ENCODE measurements around the gene NFIA. TPM values are rescaled to one million over a fixed set of nuclear protein-coding genes. Genes with fewer than 3 reads are reported as not detected.

Gene NFIA
- total RNA-seq, 8 experiments from 2014 or later: 1.0 to 57.6 (median 9.2) TPM

- Histone ChIP-seq H3K27ac (no peak overlapping the region), H3K4me3 (no peak overlapping the region), H3K4me1 (replicated peaks in 1 of 2) (peaks cover 13 to 38% of the 10 kb centered on the region in 2 donors)
- in situ Hi-C loops (cut with MboI; ENCODE audit: low pct_unique_long_range_greater_than_20kb in 2 of 9, low sequenced_read_pairs in 9 of 9, unreplicated experiment in 9 of 9): loop anchor here in 3 of 9 experiments (25.0 kb wide), 2 partner anchors 348 to 373 kb away; partner anchors contain the start of gene NFIA (in 1 of the 3)
- WGBS, 10 experiments: 60 to 100% (median 98%) methylated on average over 1 to 5 of the region's 5 CpGs; no CpG with 5 or more reads in 2 of the 10 experiments
- ATAC-seq (replicated peaks in 6 of 8): no peak
Observed at GRCh38 chr1:61435226-61435625, 352.9 kb downstream of the NFIA start.

GRCh38 chr1:61436016-61436415, 353.7 kb downstream of the NFIA start:
- ATAC-seq (replicated peaks in 6 of 8): no peak
- Histone ChIP-seq H3K4me1 (replicated peaks in 1 of 2) (peaks cover 7 to 38% of the 10 kb centered on the region in 2 donors), H3K27ac (no peak overlapping the region), H3K4me3 (no peak overlapping the region)
- in situ Hi-C loops (cut with MboI; ENCODE audit: low pct_unique_long_range_greater_than_20kb in 2 of 9, low sequenced_read_pairs in 9 of 9, unreplicated experiment in 9 of 9): loop anchor here in 3 of 9 experiments (25.0 kb wide), 2 partner anchors 349 to 374 kb away; partner anchors contain the start of gene NFIA (in 1 of the 3)
- WGBS, 10 experiments: 33 to 100% (median 78%) methylated on average over 1 to 3 of the region's 3 CpGs; no CpG with 5 or more reads in 1 of the 10 experiments

- H3K27ac ChIP-seq: no peak overlapping the region
- no peak overlapping the region for H3K4me3 ChIP-seq
- in situ Hi-C loops (cut with MboI; ENCODE audit: low pct_unique_long_range_greater_than_20kb in 2 of 9, low sequenced_read_pairs in 9 of 9, unreplicated experiment in 9 of 9): loop anchor here in 3 of 9 experiments (25.0 kb wide), 2 partner anchors 349 to 374 kb away; partner anchors contain the start of gene NFIA (in 1 of the 3)
- peaks cover 6 to 38% of the 10 kb centered on the region in 2 donors for H3K4me1 ChIP-seq (replicated peaks in 1 of 2)
- 52 to 100% (median 85%) methylated on average over 1 to 5 of the region's 5 CpGs; no CpG with 5 or more reads in 1 of the 10 experiments for WGBS, 10 experiments
- no peak for ATAC-seq (replicated peaks in 6 of 8)
Observed at GRCh38 chr1:61436491-61437120, 354.2 kb downstream of the NFIA start.

GRCh38 chr1:61439234-61439633, 356.9 kb downstream of the NFIA start:
- ATAC-seq (replicated peaks in 6 of 8): peak in 5 of 8 experiments; percentile 79 to 85 (median 82)
- 50 to 100% (median 76%) methylated on average over 2 to 8 of the region's 8 CpGs for WGBS, 10 experiments
- Histone ChIP-seq H3K27ac (peak overlapping the region; percentile 41 to 63), H3K4me3 (no peak overlapping the region), H3K4me1 (replicated peaks in 1 of 2) (peaks cover 29 to 60% of the 10 kb centered on the region in 2 donors)
- in situ Hi-C loops (cut with MboI; ENCODE audit: low pct_unique_long_range_greater_than_20kb in 2 of 9, low sequenced_read_pairs in 9 of 9, unreplicated experiment in 9 of 9): loop anchor here in 3 of 9 experiments (25.0 kb wide), 2 partner anchors 352 to 377 kb away; partner anchors contain the start of gene NFIA (in 1 of the 3)

GRCh38 chr1:61441723-61442262, 359.4 kb downstream of the NFIA start:
- ATAC-seq (replicated peaks in 6 of 8): peak in 5 of 8 experiments; percentile 23 to 63 (median 38)
- in situ Hi-C loops (cut with MboI; ENCODE audit: low pct_unique_long_range_greater_than_20kb in 2 of 9, low sequenced_read_pairs in 9 of 9, unreplicated experiment in 9 of 9): loop anchor here in 3 of 9 experiments (25.0 kb wide), 2 partner anchors 354 to 379 kb away; partner anchors contain the start of gene NFIA (in 1 of the 3)
- H3K27ac ChIP-seq: peak overlapping the region; percentile 27 to 51
- no peak overlapping the region for H3K4me3 ChIP-seq
- 20 to 90% (median 71%) methylated on average over 2 to 9 of the region's 11 CpGs; no CpG with 5 or more reads in 1 of the 10 experiments for WGBS, 10 experiments
- peaks cover 40 to 65% of the 10 kb centered on the region in 2 donors for H3K4me1 ChIP-seq (replicated peaks in 1 of 2)

GRCh38 chr1:61442544-61442943, 360.2 kb downstream of the NFIA start:
- H3K4me3 ChIP-seq: no peak overlapping the region
- 91 to 100% (median 100%) methylated on average over 2 of the region's 2 CpGs; no CpG with 5 or more reads in 2 of the 10 experiments for WGBS, 10 experiments
- ATAC-seq (replicated peaks in 6 of 8): no peak
- in situ Hi-C loops (cut with MboI; ENCODE audit: low pct_unique_long_range_greater_than_20kb in 2 of 9, low sequenced_read_pairs in 9 of 9, unreplicated experiment in 9 of 9): loop anchor here in 3 of 9 experiments (25.0 kb wide), 2 partner anchors 355 to 380 kb away; partner anchors contain the start of gene NFIA (in 1 of the 3)
- H3K4me1 ChIP-seq (replicated peaks in 1 of 2): peaks cover 40 to 65% of the 10 kb centered on the region in 2 donors
- no peak overlapping the region for H3K27ac ChIP-seq

- in situ Hi-C loops (cut with MboI; ENCODE audit: low pct_unique_long_range_greater_than_20kb in 2 of 9, low sequenced_read_pairs in 9 of 9, unreplicated experiment in 9 of 9): loop anchor here in 3 of 9 experiments (25.0 kb wide), 2 partner anchors 357 to 382 kb away; partner anchors contain the start of gene NFIA (in 1 of the 3)
- peaks cover 40 to 54% of the 10 kb centered on the region in 2 donors for H3K4me1 ChIP-seq (replicated peaks in 1 of 2)
- 18 to 87% (median 35%) methylated on average over 1 to 5 of the region's 5 CpGs for WGBS, 10 experiments
- no peak overlapping the region for H3K27ac ChIP-seq
- no peak overlapping the region for H3K4me3 ChIP-seq
- ATAC-seq (replicated peaks in 6 of 8): peak in 5 of 8 experiments; percentile 36 to 83 (median 53)
Observed at GRCh38 chr1:61444288-61444687, 361.9 kb downstream of the NFIA start.

GRCh38 chr1:61445269-61445825, 363.0 kb downstream of the NFIA start:
- ATAC-seq (replicated peaks in 6 of 8): no peak
- Histone ChIP-seq H3K27ac (no peak overlapping the region), H3K4me3 (no peak overlapping the region), H3K4me1 (replicated peaks in 1 of 2) (peaks cover 40 to 44% of the 10 kb centered on the region in 2 donors)
- in situ Hi-C loops (cut with MboI; ENCODE audit: low pct_unique_long_range_greater_than_20kb in 2 of 9, low sequenced_read_pairs in 9 of 9, unreplicated experiment in 9 of 9): loop anchor here in 3 of 9 experiments (25.0 kb wide), 2 partner anchors 358 to 383 kb away; partner anchors contain the start of gene NFIA (in 1 of the 3)
- WGBS, 10 experiments: 63 to 96% (median 89%) methylated on average over 2 to 8 of the region's 8 CpGs

GRCh38 chr1:61446531-61446991, 364.2 kb downstream of the NFIA start:
- 89 to 100% (median 96%) methylated on average over 1 to 7 of the region's 7 CpGs; no CpG with 5 or more reads in 4 of the 10 experiments for WGBS, 10 experiments
- in situ Hi-C loops (cut with MboI; ENCODE audit: low pct_unique_long_range_greater_than_20kb in 2 of 9, low sequenced_read_pairs in 9 of 9, unreplicated experiment in 9 of 9): loop anchor here in 3 of 9 experiments (25.0 kb wide), 2 partner anchors 359 to 384 kb away; partner anchors contain the start of gene NFIA (in 1 of the 3)
- peak in 1 of 8 experiments; percentile 53 for ATAC-seq (replicated peaks in 6 of 8)
- Histone ChIP-seq H3K27ac (no peak overlapping the region), H3K4me1 (replicated peaks in 1 of 2) (peaks cover 43% of the 10 kb centered on the region in 2 donors), H3K4me3 (no peak overlapping the region)

GRCh38 chr1:61447106-61447967, 365.0 kb downstream of the NFIA start:
- WGBS, 10 experiments: 55 to 100% (median 93%) methylated on average over 3 to 19 of the region's 19 CpGs
- Histone ChIP-seq H3K4me1 (replicated peaks in 1 of 2) (peaks cover 43 to 45% of the 10 kb centered on the region in 2 donors), H3K27ac (no peak overlapping the region), H3K4me3 (no peak overlapping the region)
- in situ Hi-C loops (cut with MboI; ENCODE audit: low pct_unique_long_range_greater_than_20kb in 2 of 9, low sequenced_read_pairs in 9 of 9, unreplicated experiment in 9 of 9): loop anchor here in 3 of 9 experiments (25.0 kb wide), 2 partner anchors 360 to 385 kb away; partner anchors contain the start of gene NFIA (in 1 of the 3)
- ATAC-seq (replicated peaks in 6 of 8): no peak

GRCh38 chr1:61447968-61448430, 365.6 kb downstream of the NFIA start:
- Histone ChIP-seq H3K4me3 (no peak overlapping the region), H3K27ac (no peak overlapping the region), H3K4me1 (replicated peaks in 1 of 2) (peaks cover 43 to 45% of the 10 kb centered on the region in 2 donors)
- in situ Hi-C loops (cut with MboI; ENCODE audit: low pct_unique_long_range_greater_than_20kb in 2 of 9, low sequenced_read_pairs in 9 of 9, unreplicated experiment in 9 of 9): loop anchor here in 3 of 9 experiments (25.0 kb wide), 2 partner anchors 361 to 386 kb away; partner anchors contain the start of gene NFIA (in 1 of the 3)
- ATAC-seq (replicated peaks in 6 of 8): no peak
- 51 to 100% (median 94%) methylated on average over 3 to 7 of the region's 7 CpGs; no CpG with 5 or more reads in 3 of the 10 experiments for WGBS, 10 experiments

Measured in motor neuron (in vitro differentiated cells).